ENCODE data around the gene GTPBP1. TPM values are rescaled to one million over a fixed set of nuclear protein-coding genes. Genes with fewer than 3 reads are reported as not detected.

Gene GTPBP1
- total RNA-seq, 4 donors from 2014 or later = 73.0 to 100 (median 76.8) TPM

DNA sequence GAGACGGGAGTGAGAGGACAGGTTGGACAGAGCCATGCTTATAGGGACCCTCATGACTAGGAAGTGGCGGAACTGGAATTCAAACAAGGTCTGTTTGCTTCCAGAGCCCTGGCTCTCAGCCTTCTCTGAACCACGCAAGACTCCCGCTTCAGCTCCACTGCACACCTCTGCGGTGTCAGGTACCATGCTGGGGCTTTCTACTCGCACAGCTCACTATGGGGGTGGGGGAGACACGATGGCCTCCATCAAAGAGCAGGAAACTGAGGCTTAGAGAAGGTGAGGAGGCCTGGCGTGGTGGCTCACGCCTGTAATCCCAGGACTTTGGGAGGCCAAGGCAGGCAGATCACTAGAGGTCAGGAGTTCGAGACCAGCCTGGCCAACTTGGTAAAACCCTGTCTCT, 35.8 kb downstream of the GTPBP1 start:
- no peak for DNase-seq (ENCODE audit: low spot score in 2 of 2)
- Histone ChIP-seq H3K36me3 (peaks cover 99% of the 10 kb centered on the region), H3K9me3 (no peaks in the 10 kb centered on the region), H3K27ac (no peak overlapping the region), H3K4me1 (no peaks in the 10 kb centered on the region), H3K27me3 (no peaks in the 10 kb centered on the region), H3K4me3 (no peak overlapping the region)
- TF ChIP-seq, protein P1, sequence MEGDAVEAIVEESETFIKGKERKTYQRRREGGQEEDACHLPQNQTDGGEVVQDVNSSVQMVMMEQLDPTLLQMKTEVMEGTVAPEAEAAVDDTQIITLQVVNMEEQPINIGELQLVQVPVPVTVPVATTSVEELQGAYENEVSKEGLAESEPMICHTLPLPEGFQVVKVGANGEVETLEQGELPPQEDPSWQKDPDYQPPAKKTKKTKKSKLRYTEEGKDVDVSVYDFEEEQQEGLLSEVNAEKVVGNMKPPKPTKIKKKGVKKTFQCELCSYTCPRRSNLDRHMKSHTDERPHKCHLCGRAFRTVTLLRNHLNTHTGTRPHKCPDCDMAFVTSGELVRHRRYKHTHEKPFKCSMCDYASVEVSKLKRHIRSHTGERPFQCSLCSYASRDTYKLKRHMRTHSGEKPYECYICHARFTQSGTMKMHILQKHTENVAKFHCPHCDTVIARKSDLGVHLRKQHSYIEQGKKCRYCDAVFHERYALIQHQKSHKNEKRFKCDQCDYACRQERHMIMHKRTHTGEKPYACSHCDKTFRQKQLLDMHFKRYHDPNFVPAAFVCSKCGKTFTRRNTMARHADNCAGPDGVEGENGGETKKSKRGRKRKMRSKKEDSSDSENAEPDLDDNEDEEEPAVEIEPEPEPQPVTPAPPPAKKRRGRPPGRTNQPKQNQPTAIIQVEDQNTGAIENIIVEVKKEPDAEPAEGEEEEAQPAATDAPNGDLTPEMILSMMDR (IDR thresholded peaks at IDR 0.05) = no peak
- TF ChIP-seq EP300 (IDR thresholded peaks at IDR 0.05) (no peak), POLR2A (IDR thresholded peaks at IDR 0.05) (no peak), POLR2AphosphoS5 (IDR thresholded peaks at IDR 0.05) (no peak)
- 96% methylated on average over 10 of the region's 10 CpGs for WGBS

DNA sequence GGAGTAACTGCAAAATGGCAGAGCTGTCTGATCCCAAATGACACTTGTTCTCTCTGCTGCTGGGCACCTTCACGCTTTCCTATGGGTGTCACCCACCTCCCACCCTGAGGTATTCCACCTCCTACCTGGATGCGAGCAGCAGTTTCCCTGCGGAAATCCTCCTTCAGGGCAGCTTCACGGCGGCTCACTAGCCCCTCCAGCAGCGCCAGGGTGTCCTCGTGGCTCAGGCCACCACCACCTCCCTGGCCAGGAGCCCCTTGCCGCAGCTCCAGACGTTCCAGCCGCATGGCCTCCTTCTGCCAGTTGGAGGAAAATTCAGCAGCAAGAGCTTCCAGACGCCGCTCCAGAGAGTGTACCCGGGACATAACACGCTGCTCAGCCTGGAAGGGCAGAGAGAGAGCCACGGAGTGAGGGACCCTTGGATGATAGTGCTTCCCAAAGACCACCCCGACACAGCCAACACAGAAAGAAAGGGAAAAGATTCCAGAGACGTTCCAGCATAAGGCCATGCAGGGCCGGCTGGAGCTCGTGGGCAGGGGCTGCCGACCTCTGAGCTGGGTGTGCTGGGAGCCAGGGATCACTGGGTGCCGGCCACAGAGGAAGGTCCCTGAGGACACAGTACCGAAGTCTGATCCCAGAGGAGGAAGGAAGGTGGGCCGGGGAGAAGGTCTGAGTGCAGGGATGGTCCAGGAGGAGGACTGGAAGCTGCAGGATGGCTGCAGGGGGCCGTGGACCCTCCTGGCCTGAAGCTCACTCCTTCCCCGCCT, 36.6 kb downstream of the GTPBP1 start:
- 93% methylated on average over 23 of the region's 25 CpGs for WGBS
- no peaks in the 10 kb centered on the region for H3K4me1 ChIP-seq
- no peaks in the 10 kb centered on the region for H3K27me3 ChIP-seq
- H3K27ac ChIP-seq = no peak overlapping the region
- peaks cover 98% of the 10 kb centered on the region for H3K36me3 ChIP-seq
- no peak for TF ChIP-seq POLR2AphosphoS5 (IDR thresholded peaks at IDR 0.05)
- TF ChIP-seq EP300 (IDR thresholded peaks at IDR 0.05) = no peak
- TF ChIP-seq, protein P1 (IDR thresholded peaks at IDR 0.05) = no peak
- no peak for TF ChIP-seq POLR2A (IDR thresholded peaks at IDR 0.05)
- H3K4me3 ChIP-seq = no peak overlapping the region
- DNase-seq (ENCODE audit: low spot score in 2 of 2) = no peak
- no peaks in the 10 kb centered on the region for H3K9me3 ChIP-seq

DNA sequence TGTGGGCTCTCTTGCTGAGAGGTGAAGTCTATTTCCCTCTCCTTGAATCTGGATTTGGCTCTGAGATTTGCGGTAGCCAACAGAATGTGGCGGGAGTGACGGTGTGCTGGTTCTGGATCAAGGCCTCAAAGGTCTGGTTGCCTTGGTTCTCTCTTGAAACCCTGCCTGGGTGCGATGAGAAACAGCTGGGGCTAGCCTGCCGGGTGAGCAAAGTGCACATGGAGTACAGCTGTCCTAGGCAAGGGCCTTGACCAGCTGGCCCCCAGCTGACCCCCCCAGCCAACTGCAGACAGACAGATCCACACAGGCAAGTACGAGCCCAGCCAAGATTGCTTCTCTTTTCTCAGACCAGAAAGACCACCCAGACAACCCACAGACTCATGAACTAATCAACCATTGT, 39.2 kb downstream of the GTPBP1 start:
- TF ChIP-seq EP300 (IDR thresholded peaks at IDR 0.05) = no peak
- TF ChIP-seq, protein P1 (IDR thresholded peaks at IDR 0.05) = no peak
- TF ChIP-seq POLR2A (IDR thresholded peaks at IDR 0.05) = no peak
- no peak for TF ChIP-seq POLR2AphosphoS5 (IDR thresholded peaks at IDR 0.05)
- WGBS = 67% methylated on average over 3 of the region's 6 CpGs
- peaks cover 97% of the 10 kb centered on the region for H3K36me3 ChIP-seq

DNA sequence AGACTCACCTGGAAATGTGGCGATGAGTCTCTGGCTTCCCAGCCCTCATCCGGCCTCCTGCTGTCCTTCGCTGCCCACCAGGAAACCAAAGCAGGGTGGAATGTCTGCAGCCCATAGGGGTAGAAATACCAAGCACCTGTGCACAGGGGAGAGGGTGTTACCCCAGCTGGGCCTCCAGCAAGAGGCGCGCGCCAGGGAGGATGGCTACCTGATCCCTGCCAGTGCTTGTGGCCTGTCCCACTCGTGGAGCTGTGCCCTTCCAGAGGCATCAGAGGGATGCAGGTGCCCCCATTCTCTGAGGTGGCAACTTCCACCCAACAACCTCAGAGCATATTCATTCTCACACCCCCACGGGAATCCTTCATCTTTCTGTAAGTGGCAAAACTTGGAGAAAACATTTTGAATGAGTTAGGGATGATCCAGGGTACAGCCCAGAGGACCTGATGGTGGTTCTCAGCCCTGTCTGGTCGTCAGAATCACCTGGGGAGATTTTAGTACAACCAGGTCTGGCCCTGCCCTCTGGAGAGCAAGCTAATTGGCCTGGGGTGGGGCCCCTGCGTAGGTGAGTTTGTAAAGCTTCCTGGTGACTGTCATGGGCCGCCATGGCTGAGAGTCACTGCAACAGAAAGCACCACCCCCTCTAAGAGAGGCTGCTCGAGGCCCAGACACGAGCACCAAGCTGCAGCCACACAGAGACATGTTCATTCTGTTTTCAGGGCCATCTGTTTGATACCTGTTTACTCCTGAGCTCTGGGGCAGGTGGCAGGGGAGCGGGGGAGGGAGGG, 40.1 kb downstream of the GTPBP1 start:
- peaks cover 19% of the 10 kb centered on the region for H3K4me1 ChIP-seq
- WGBS = 90% methylated on average over 11 of the region's 14 CpGs
- H3K4me3 ChIP-seq = no peak overlapping the region
- no peaks in the 10 kb centered on the region for H3K27me3 ChIP-seq
- DNase-seq (ENCODE audit: low spot score in 2 of 2) = no peak
- H3K9me3 ChIP-seq = no peaks in the 10 kb centered on the region
- TF ChIP-seq, protein P1 (IDR thresholded peaks at IDR 0.05) = no peak
- no peak for TF ChIP-seq POLR2A (IDR thresholded peaks at IDR 0.05)
- TF ChIP-seq EP300 (IDR thresholded peaks at IDR 0.05) = no peak
- TF ChIP-seq POLR2AphosphoS5 (IDR thresholded peaks at IDR 0.05) = no peak
- H3K27ac ChIP-seq = no peak overlapping the region
- H3K36me3 ChIP-seq = peaks cover 97% of the 10 kb centered on the region

More for the DNA sequence above, 39.2 kb downstream of the GTPBP1 start:
- Histone ChIP-seq H3K27ac (no peak overlapping the region), H3K4me3 (no peak overlapping the region), H3K9me3 (no peaks in the 10 kb centered on the region), H3K4me1 (peaks cover 11% of the 10 kb centered on the region), H3K27me3 (no peaks in the 10 kb centered on the region)
- DNase-seq (ENCODE audit: low spot score in 2 of 2) = no peak

All from suprapubic skin (tissue), 4 donors.